Fibroblast of the aortic adventitia (primary cell): Measurements from ENCODE around the gene HES1. TPM values are rescaled to one million over a fixed set of nuclear protein-coding genes. Genes with fewer than 3 reads are reported as not detected.
"Not testable (repeated sequence)": the region's sequence is repeated elsewhere in the genome, so short reads cannot be mapped to it uniquely, and the experiment has no call there.

Experiments used
- DNase-seq: peaks from one replicate; pipeline ENCODE4 v3.0.0-alpha.2; 2010; ENCODE audit warnings: low read depth
- H3K4me3 ChIP-seq: 2 replicates; pipeline ENCODE4 v1.5.1; 2011; ENCODE audit warnings: low read depth, mild to moderate bottlenecking, control low read depth, low read length, moderate library complexity
- CTCF ChIP-seq: IDR thresholded peaks from 2 replicates; pipeline ENCODE4 v1.5.1; 2011; ENCODE audit warnings: mild to moderate bottlenecking, low read length, control low read depth, inconsistent platforms; ENCODE audit not compliant: insufficient read depth
- total RNA-seq: library from RNA; depleted of rRNA; stranded (reverse); fragments of >200 nt; gene quantifications from 2 replicates; pipeline ENCODE4 v1.2.3, GENCODE V29; 2012; ENCODE audit warnings: low replicate concordance

Gene HES1
- total RNA-seq, 1 donor, result 0.81 TPM

- peak overlapping the region; percentile 17 for H3K4me3 ChIP-seq
- TF ChIP-seq CTCF, result no peak
- peak; percentile 84 for DNase-seq
Observed at GRCh38 chr3:194141415-194142155, 5.6 kb downstream of the HES1 start.

- H3K4me3 ChIP-seq, result no peak overlapping the region
- no peak for TF ChIP-seq CTCF
- peak; percentile 74 for DNase-seq
Observed at GRCh38 chr3:194142156-194142910, 6.4 kb downstream of the HES1 start.

GRCh38 chr3:194145702-194146101 lies 9.8 kb downstream of the HES1 start:
- TF ChIP-seq CTCF, result no peak
- no peak overlapping the region for H3K4me3 ChIP-seq
- no peak for DNase-seq

- no peak for TF ChIP-seq CTCF
- H3K4me3 ChIP-seq, result no peak overlapping the region
- no peak for DNase-seq
Observed at GRCh38 chr3:194147679-194148078, 11.7 kb downstream of the HES1 start.

GRCh38 chr3:194148383-194148782 lies 12.4 kb downstream of the HES1 start:
- no peak for DNase-seq
- TF ChIP-seq CTCF, result no peak
- H3K4me3 ChIP-seq, result no peak overlapping the region

- no peak for TF ChIP-seq CTCF
- DNase-seq, result no peak
- no peak overlapping the region for H3K4me3 ChIP-seq
Observed at GRCh38 chr3:194150252-194150934, 14.4 kb downstream of the HES1 start.

GRCh38 chr3:194150935-194151302 lies 15.0 kb downstream of the HES1 start:
- H3K4me3 ChIP-seq, DNase-seq: not testable (repeated sequence)
